DOHH2 (cell line): ENCODE measurements around the gene PCGF6.
A peak's percentile ranks its signal among the peaks of the same experiment; 100 is the strongest.

Source experiments
- H3F3A ChIP-seq: fragments of 200-600 bp; sonication (generic), shearing (Covaris generic); 2 replicates; pipeline ENCODE4 v1.6.0; 2016; ENCODE audit warnings: antibody characterized with exemption, mild to moderate bottlenecking; ENCODE audit not compliant: control insufficient read depth, insufficient read depth
- H3K27ac ChIP-seq: fragments of 200-600 bp; sonication (generic); 2 replicates; pipeline ENCODE4 v1.5.1; 2014; ENCODE audit warnings: low read depth, mild to moderate bottlenecking, low read length, moderate library complexity
- H3K27me3 ChIP-seq: fragments of 200-600 bp; sonication (generic); 2 replicates; pipeline ENCODE4 v1.6.1; 2014; ENCODE audit warnings: mild to moderate bottlenecking, low read length, mixed read lengths; ENCODE audit not compliant: control insufficient read depth
- H3K36me3 ChIP-seq: fragments of 200-600 bp; sonication (generic); 2 replicates; pipeline ENCODE4 v1.6.1; 2014; ENCODE audit warnings: mild to moderate bottlenecking, low read length, moderate library complexity, mixed read lengths; ENCODE audit not compliant: control insufficient read depth
- H3K4me1 ChIP-seq: fragments of 200-600 bp; sonication (generic); 2 replicates; pipeline ENCODE4 v1.6.1; 2014; ENCODE audit warnings: mild to moderate bottlenecking, low read length, mixed read lengths; ENCODE audit not compliant: control insufficient read depth
- H3K4me2 ChIP-seq: fragments of 200-600 bp; sonication (generic); 2 replicates; pipeline ENCODE4 v1.6.0; 2014; ENCODE audit warnings: mild to moderate bottlenecking, low read length, moderate library complexity
- H3K4me3 ChIP-seq: fragments of 200-600 bp; sonication (generic); 2 replicates; pipeline ENCODE4 v1.5.1; 2014; ENCODE audit warnings: mild to moderate bottlenecking, low read length, mixed read lengths
- H3K79me2 ChIP-seq: fragments of 200-600 bp; sonication (generic); 2 replicates; pipeline ENCODE4 v1.6.1; 2014; ENCODE audit warnings: mild to moderate bottlenecking, low read length, mixed read lengths; ENCODE audit not compliant: control insufficient read depth
- H3K9me2 ChIP-seq: fragments of 200-600 bp; sonication (generic); replicated peaks from 2 replicates; pipeline ENCODE4 v1.6.1; 2014; ENCODE audit warnings: mild to moderate bottlenecking, low read length, mixed read lengths; ENCODE audit not compliant: control insufficient read depth
- H3K9me3 ChIP-seq: fragments of 200-600 bp; sonication (generic); 2 replicates; pipeline ENCODE4 v1.6.1; 2014; ENCODE audit warnings: antibody characterized with exemption, low read length, mixed read lengths; ENCODE audit not compliant: control insufficient read depth, insufficient read depth
- H4K20me1 ChIP-seq: fragments of 200-600 bp; sonication (generic); 2 replicates; pipeline ENCODE4 v1.6.0; 2014; ENCODE audit warnings: low read depth, mild to moderate bottlenecking, antibody characterized with exemption, low read length, moderate library complexity; ENCODE audit not compliant: control insufficient read depth, insufficient read depth
- CTCF ChIP-seq: fragments of 200-600 bp; sonication (generic); IDR thresholded peaks from one replicate; pipeline ENCODE4 v1.5.1; 2014; ENCODE audit warnings: antibody characterized with exemption, mild to moderate bottlenecking, low read depth, low read length; ENCODE audit not compliant: poor library complexity, severe bottlenecking
- EZH2phosphoT487 ChIP-seq: fragments of 200-600 bp; sonication (generic); IDR thresholded peaks from 2 replicates; pipeline ENCODE4 v1.6.1; 2017; ENCODE audit warnings: borderline replicate concordance, mild to moderate bottlenecking, antibody characterized with exemption, low read length, moderate library complexity, mixed read lengths

The PCGF6 gene

GRCh38 chr10:103276251-103276895 is 74.6 kb downstream of the PCGF6 start:
- Histone ChIP-seq H3K79me2 (peaks cover 6% of the 10 kb centered on the region; the same call in 1 of the 2 replicates), H3K4me2 (peak overlapping the region; percentile 85), H3K9me3 (no peaks in the 10 kb centered on the region), H3K9me2 (no peaks in the 10 kb centered on the region), H3K4me1 (peaks cover 22% of the 10 kb centered on the region), H3F3A (no peaks in the 10 kb centered on the region), H3K36me3 (no peaks in the 10 kb centered on the region; the same call in 1 of the 2 replicates), H4K20me1 (no peaks in the 10 kb centered on the region), H3K27ac (no peak overlapping the region), H3K27me3 (peaks cover 10% of the 10 kb centered on the region), H3K4me3 (peak overlapping the region; percentile 76)
- TF ChIP-seq CTCF = no peak
- no peak for TF ChIP-seq EZH2phosphoT487

- Histone ChIP-seq H3F3A (no peaks in the 10 kb centered on the region), H3K79me2 (peaks cover 4% of the 10 kb centered on the region; the same call in 1 of the 2 replicates), H4K20me1 (no peaks in the 10 kb centered on the region), H3K9me2 (no peaks in the 10 kb centered on the region), H3K36me3 (no peaks in the 10 kb centered on the region), H3K4me1 (peaks cover 16% of the 10 kb centered on the region), H3K27me3 (peaks cover 12% of the 10 kb centered on the region), H3K9me3 (no peaks in the 10 kb centered on the region), H3K4me3 (no peak overlapping the region), H3K4me2 (no peak overlapping the region), H3K27ac (no peak overlapping the region)
- no peak for TF ChIP-seq CTCF
Observed at GRCh38 chr10:103273041-103273441, 77.9 kb downstream of the PCGF6 start.

- no peaks in the 10 kb centered on the region for H3F3A ChIP-seq
- H3K79me2 ChIP-seq = no peaks in the 10 kb centered on the region
- no peaks in the 10 kb centered on the region for H4K20me1 ChIP-seq
- H3K27me3 ChIP-seq = 0 out of 2 replicates have a peak, but pooled peaks cover 2% of the 10 kb centered on the region
- no peaks in the 10 kb centered on the region for H3K4me1 ChIP-seq
- H3K4me2 ChIP-seq = no peak overlapping the region
- H3K27ac ChIP-seq = no peak overlapping the region
- no peaks in the 10 kb centered on the region for H3K36me3 ChIP-seq
- no peaks in the 10 kb centered on the region for H3K9me2 ChIP-seq
- no peaks in the 10 kb centered on the region for H3K9me3 ChIP-seq
- TF ChIP-seq CTCF (no peak), EZH2phosphoT487 (no peak)
- no peak overlapping the region for H3K4me3 ChIP-seq
Observed at GRCh38 chr10:103265717-103266329, 85.1 kb downstream of the PCGF6 start.
